Ecto neural progenitor cell (in vitro differentiated cells): Measurements from ENCODE around the gene BDKRB2.
"Not testable (repeated sequence)": the region's sequence is repeated elsewhere in the genome, so short reads cannot be mapped to it uniquely, and the experiment has no call there.

Experiments
- DNase-seq: peaks from one replicate; pipeline ENCODE4 v3.0.0-alpha.2; 2018; ENCODE audit warnings: low spot score

BDKRB2 gene

DNA sequence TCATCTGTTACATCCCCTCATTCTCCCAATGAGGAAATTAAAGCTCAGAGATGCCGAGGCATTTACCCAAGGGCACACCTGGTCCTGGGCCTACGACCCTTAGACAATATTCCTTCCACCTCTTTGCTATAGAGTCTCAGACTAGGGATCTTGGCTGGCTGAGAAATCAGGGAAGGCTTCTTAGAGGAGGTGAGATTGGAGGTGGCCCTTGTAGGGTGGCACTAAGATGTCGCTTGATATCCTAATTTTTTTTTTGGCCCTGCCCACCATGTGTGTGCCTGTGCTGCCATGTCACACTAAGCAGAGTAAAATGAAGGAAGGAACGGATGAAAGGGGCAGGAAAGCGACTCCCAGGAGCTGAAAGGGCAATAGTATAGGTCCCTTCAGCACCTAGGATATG lies 20.6 kb downstream of the BDKRB2 start:
- DNase-seq, result no peak

DNA sequence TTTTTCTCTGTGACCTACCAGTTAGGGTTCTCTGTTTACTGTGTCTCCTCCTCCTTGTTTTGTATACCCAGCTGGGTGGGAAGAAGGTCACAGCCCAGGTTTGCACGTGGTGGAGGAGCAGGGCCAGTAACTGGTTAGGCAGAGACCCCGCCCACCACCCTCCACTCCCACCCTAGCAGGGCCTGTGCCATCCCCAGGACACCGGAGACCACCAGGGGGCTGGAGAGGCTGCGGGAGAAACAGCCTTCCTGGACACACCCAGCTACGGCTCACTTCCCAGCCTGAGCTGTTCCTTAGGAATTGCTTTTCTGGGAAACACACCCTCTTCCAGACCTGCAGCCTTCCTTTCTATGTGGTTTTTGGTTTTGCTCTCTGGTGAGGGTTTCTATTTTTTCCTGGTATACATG lies 21.1 kb downstream of the BDKRB2 start:
- DNase-seq, result peak; percentile 64

DNA sequence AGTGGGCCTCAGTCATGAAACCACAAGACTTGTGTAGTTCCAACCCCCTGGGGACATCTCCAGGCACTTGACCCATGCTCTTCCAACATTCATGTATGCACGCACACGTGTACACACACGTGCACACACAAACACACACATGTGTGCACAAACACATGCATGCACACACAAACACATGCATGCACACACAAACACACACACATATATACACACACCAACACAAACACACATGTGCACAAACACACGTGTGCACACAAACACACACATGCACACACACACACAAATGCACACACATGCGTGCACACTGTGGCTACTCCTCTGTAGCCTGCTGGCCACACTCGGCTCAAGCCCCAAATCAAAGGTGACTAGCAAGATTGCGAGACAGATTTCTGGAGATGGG lies 22.8 kb downstream of the BDKRB2 start:
- DNase-seq, result no peak

DNA sequence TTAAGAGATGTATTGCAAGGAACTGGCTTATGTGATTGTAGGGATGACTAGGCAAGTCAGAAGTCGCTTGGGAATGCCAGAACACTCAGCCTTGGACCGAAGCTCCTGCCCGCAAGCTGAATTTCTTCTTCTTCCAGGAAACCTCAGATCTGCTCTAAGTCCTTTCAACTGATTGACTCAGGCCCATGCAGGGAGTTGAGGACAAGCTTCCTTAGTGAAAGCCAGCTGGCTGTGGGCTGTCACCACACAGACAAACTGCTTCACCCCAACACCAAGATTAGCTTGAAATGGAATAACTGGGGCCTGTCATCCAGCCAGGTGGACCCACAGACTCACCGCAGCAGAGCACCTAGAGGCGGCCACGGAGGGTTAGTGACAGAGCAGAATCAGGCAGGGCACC lies 24.7 kb downstream of the BDKRB2 start:
- DNase-seq, result no peak

DNA sequence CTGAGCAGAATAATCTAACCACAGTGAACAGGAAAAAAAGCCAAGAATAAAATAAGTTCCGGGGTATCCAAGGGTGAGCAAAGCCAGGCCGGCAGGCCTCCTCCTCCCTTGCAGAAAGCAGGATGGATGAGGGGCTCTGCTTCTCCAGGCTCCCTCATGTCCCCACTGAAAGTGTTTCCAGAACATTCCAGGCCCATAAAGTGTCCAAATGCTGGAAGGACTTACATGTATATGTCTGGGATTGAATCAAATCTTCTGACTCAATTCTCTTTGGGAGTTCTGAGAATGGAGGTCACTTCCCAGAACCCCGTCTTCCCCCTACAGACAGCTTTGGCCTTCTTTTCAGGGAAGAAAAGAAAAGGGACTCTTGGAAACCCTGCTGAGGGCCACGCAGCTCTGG lies 26.4 kb downstream of the BDKRB2 start:
- no peak for DNase-seq

DNA sequence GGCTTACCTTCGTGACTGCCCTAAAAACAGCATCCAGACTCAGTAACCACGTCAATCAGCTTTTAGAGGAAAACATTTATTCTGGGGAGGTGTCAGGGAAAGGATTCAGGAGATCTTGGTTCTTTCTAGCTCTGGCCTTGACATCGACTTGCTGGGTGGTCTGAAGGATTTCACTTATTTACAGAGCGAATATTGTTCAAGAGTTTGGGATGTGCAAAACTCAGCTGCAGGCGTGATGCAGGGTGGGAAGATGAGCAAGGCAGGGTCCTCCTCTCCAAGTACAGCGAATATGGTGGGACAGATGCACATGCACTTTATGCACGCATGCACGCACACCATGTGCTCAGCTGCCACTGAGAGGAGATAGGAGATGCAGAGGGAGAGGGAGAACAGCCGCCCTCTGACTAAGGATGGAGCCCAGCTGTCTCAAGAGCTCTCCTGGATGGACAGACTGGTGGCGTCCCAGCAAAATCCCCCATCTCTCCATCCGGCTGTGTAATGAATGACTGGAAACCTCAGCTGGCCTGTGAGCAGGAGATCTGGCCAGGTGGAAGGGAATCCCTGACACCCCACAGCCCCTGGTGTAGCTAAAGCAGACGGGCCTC lies 27.0 kb downstream of the BDKRB2 start:
- DNase-seq, result no peak

DNA sequence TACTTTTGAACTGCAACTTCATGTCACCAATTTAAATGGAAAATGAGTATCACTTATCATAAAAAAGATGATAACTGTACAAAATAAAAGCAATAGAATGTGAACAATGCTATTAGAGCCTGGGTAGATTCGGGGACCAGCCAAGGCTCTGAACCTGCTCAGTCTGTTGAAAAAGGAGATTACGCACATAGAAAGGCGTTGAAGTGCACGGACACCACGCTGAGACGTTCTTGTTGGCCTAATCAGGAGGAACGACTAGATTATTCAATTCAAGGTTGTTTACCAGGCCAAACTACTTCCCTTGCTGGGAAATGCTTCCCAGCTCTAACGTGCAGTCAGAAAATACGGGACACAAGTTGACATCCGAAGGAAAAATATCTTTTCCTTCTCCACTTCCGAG lies 27.9 kb downstream of the BDKRB2 start:
- no peak for DNase-seq

DNA sequence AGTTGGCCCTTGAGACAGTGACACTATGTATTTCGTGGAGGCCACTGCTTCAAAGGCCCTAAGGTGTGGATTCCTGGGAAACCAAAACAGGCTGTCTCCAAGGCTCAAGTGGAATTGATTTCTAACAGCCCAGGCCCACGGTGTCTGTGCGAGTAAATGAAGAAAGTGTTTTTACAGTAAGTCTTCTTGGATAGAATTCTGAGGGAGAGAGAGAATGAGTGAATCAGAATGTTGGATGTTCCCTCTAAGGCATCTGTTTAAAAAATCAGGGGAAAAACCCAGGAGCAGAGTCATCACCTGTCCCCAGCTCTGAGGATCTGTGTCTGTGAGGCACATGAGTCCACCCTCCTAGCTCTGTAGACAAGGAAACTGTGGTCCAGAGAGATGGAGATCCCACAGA lies 29.0 kb downstream of the BDKRB2 start:
- DNase-seq, result no peak

DNA sequence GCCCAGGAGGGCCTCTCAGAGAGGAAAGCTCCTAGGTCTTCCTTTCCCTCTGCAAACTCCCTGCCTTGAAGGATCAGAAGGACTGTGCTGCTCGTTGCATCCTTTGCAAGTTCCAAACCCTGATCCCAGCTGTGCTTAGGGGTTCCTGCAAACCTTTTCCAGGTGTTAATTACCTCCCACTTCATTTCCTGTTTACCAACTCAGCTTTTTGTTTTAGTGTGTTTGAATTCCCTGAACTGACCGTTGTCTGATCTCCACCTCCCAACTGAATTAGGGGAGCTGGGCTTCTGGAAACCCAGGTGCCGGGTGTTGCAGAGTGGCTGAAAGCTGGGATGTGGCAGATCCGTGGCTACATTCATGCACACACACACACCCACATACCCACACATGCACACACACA lies 30.8 kb downstream of the BDKRB2 start:
- DNase-seq, result no peak

DNA sequence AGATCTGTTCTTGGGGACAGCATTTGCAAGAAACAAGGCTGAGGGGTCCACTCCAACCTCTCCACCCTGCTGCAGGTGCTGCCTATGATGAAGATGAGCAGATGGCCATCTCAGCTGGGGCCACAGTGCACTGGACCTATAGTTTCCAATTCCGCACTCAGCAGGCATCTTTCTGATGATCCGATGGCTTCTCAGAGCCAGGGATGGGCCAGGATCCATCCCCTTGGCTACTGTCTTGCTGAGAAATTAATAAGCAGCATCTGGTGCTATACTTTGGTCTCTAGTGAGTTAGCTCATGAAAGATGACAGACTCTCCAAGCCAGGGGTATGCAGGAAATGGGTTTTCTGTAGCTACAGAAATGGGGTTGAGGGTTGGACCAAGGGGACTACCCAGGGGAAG lies 33.0 kb downstream of the BDKRB2 start:
- no peak for DNase-seq

DNA sequence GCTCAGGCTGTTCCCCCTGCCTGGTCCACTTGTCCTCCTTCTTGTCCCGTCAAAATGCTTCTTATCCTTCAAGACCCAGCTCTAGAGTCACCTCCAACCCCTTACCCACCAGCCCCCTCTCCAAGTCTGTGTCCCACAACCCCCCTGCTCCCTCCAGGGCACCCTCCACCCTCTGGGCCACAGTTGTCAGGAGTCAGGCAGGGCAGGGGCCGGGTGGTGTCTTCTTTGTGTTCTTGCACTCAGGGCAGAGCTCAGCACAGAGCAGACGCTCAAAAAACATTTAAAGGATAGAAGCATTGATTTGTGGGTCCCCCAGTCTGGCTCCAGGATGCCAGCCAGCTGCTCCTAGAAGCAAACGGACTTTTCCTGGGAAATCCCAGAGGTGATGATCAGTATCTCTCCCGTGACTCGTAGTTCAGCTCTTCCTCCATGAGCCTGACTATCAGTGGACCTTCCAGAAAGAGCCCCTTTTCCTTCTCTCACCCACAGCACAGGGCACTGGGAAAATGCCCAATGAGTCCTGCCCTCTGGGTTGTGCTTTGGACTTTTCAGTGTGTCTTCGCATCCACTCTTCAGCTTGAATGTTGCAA lies 34.1 kb downstream of the BDKRB2 start:
- DNase-seq, result no peak

DNA sequence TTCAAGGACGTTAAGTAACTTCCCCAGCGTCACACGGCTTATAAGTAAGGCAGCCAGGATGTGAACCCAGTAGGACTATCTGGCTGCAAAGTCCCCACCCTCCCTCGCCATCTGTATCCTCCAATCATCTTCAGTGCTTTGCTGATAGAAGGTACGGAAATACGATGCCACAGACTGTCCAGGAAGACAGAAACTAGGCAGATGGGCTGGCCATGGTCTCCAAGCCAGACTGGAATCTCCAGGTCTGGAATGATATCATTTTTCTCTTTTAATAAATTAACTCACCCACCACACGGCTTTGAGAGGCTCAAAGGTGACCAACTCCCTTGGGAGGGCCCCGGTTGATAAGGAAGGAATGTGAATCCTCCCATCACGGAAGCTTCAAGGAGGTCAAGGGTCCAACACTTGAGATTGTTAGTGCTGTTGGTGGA lies 35.1 kb downstream of the BDKRB2 start:
- DNase-seq, result no peak

DNA sequence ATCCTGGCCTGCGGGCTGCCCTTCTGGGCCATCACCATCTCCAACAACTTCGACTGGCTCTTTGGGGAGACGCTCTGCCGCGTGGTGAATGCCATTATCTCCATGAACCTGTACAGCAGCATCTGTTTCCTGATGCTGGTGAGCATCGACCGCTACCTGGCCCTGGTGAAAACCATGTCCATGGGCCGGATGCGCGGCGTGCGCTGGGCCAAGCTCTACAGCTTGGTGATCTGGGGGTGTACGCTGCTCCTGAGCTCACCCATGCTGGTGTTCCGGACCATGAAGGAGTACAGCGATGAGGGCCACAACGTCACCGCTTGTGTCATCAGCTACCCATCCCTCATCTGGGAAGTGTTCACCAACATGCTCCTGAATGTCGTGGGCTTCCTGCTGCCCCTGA lies 36.0 kb downstream of the BDKRB2 start:
- no peak for DNase-seq

DNA sequence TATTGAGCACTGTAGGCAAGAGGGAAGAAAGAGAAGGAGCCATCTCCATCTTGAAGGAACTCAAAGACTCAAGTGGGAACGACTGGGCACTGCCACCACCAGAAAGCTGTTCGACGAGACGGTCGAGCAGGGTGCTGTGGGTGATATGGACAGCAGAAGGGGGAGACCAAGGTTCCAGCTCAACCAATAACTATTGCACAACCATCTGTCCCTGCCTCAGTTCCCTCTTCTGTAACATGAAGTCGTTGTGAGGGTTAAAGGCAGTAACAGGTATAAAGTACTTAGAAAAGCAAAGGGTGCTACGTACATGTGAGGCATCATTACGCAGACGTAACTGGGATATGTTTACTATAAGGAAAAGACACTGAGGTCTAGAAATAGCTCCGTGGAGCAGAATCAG lies 37.5 kb downstream of the BDKRB2 start:
- DNase-seq, result no peak

DNA sequence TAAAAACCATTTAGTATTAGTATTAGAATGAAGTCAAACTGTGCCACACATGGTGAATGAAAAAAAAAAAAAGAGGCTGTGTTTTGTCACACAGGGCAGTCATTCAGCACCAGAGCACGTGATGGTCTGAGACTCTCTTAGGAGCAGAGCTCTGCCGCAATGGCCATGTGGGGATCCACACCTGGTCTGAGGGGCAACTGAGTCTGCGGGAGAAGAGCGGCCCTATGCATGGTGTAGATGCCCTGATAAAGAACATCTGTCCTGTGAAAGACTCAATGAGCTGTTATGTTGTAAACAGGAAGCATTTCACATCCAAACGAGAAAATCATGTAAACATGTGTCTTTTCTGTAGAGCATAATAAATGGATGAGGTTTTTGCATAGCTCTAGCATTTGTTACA lies 39.1 kb downstream of the BDKRB2 start:
- no peak for DNase-seq

DNA sequence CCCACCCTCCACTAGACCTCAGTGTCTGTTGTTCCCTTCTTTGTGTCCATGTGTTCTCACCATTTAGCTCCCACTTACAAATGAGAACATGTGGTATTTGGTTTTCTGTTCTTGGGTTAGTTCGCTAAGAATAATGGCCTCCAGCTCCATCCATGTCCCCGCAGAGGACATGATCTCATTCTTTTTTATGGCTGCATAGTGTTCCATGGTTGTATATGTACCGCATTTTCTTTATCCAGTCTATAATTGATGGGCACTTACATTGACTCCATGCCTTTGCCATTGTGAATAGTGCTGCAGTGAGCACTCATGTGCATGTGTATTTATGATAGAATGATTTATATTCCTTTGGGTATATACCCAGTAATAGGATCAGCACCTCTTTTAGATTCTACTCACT lies 40.4 kb downstream of the BDKRB2 start:
- not testable (repeated sequence) for DNase-seq

DNA sequence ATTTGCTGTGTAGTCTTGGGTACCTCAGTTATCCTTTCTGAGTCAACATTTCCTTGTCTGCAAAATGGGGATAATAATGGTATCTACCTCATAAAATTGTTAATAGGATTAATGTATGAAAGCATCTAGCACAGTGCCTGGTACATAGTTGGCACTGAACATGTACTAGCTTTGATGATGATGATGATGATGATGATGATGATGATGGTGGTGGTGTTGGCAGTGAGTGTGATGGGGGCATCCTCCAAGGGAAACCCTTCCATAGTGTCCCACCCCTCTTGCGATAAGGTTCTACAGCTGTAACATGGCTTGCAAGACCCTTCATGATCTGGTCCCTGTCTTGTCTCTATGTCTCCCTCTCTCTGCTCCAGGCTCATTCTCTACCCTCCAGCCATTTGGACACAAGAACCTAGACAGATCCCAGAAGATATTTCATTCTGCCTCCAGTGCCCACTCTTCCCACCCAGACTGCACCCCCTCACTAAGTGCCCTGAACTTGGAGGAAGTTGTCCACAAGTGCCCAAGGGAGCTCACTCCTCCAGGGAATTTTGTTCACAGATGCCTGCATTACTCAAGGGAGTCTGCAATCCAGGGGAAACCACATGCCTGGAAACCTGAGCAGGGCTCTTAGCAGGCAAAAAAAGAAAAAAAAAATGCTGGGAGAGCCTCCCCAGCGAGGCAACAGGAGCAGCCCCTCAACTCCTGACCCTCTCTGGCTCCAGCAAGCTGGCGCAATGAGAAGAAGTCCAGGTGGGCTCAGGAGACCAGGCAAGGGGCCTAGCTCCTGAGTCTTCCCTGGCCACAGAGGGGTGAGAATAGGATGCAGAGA lies 41.3 kb downstream of the BDKRB2 start:
- DNase-seq, result no peak

DNA sequence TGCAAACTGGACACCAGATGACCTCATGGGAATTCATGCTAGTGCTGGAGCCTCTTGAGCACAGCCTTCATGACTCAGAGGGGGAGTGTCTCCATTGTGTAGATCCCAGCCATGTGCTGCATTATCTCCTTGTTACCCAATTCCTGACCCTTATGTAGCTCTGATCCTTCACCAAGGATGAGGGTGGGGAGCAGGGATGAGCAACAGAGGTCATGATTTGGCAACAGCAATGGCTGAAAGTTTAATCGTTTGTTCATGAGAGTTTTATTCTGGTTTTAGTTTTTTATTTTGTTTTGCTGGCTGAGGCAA lies 41.9 kb downstream of the BDKRB2 start:
- no peak for DNase-seq

DNA sequence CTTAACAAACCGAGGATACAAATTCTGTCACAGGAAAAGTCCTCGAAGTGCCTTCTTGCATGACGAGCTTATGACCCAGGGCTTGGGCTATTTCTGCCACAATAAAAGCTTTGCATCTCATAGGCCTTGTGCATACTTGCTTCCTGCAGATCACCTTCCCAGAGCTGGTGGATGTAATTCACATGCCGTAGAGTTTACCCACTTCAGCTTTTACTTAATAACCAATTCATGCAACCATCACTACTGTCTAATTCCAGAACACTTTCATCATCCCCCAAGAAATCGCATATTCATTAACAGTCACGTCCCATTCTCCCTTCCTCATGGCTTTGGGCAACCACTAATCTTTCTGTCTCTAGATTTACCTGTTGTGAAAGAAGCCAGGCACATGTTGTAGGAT lies 42.4 kb downstream of the BDKRB2 start:
- no peak for DNase-seq

DNA sequence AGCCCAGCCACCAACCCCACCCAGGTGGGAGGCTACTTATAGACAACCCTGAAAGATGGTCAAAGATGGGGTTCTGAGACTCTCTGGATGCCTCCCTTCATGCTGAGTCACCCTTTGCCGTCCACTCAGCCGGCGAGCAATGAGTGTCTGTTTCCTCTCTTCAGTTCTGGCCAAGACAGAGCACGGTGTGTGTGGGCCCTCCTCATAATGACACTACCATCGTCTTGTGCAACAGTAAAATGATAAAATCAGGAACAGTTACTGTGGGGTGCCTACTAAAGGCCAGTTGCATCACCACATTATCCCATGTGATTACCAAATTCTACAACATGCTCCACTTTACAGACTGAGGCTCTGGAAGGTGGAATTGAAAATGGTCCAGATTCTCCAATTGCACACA lies 44.4 kb downstream of the BDKRB2 start:
- no peak for DNase-seq

DNA sequence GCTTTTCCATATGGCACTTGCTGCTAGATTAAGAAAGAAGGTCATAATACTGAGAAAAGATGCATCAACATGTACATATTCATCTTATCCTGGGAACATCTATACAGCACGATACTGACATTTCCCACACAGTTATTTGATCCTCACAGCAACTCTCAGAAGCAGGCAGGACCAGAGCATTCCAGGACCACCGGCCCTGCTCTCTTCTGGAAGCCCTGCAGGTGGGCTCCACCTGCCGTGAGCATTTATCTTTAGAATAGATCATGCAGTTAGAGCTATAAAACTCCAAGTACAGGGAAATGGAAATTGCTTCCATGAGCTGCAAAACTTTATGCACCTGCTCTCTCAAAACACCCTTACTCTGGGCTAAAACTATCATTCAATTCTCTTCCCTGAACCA lies 45.8 kb downstream of the BDKRB2 start:
- DNase-seq, result no peak

DNA sequence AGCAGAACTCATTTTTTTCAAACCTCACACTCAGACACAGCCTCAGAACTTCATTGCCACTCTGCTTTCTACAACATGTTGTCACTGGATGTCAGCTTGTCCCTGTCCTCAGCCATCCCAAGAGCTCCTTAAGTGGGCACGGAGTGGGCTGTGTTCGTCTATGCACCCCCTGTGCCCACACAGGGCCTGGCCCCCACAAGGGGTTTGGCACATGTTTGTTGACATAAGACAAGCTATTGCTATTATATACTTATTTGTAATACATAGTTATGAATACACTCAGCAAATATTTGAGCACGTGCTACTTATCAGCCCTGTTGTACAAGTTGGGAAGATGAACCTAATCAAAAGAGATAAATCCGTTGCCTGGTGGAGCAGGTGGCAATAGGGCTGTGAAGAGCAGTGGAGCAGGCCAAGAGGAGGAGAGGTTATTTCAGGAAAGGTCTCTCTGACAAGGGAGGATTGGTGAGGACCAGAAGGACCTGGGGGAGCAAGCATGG lies 47.1 kb downstream of the BDKRB2 start:
- no peak for DNase-seq

DNA sequence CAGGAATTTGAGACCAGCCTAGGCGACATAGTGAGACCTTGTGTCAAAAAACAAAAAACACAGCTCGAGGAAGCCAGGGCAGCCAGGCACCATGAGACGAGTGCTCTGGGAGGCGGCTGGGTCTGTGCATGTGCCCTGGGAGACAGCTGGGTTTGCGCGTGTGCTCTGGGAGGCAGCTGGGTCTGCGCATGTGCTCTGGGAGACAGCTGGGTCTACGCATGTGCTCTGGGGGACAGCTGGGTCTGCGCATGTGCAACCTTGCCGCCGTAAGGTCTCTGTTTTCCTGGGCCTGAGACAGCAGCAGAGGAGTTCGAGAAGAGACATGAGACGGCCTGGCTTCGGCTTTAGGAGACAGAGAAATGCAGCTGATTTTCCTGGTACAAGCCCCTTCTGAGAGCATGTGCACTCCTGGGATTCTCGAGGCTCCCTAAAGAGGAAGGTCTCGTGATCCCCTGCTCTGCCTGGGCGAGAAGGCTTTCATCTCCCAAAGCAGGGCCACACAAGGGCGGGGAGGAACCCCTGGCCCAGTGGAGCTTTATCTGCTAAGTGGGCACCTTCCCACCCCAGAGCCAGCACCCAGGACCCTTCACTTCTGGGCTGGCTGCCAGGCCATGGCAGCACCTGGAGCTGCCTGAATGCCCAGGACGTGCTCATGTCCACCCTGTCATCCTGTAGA lies 47.8 kb downstream of the BDKRB2 start:
- DNase-seq, result no peak
